K562 treated with DMSO at 1 percent for 4 hours (cell line): ENCODE measurements around the gene CUTA. TPM values are rescaled to one million over a fixed set of nuclear protein-coding genes. Genes with fewer than 3 reads are reported as not detected.

Experiments used
- total RNA-seq: library from RNA; unstranded; fragments of 300-600 nt; gene quantifications from 2 replicates; pipeline ENCODE4 v1.2.3, GENCODE V29; 2022; ENCODE audit not compliant: insufficient read depth

CUTA gene
- total RNA-seq, result 395 and 427 TPM in 2 replicates

GRCh38 chr6:33417903-33418689 is at the start of gene CUTA:
TSS of gene CUTA (minus strand) at chr6:33418107. CDS start at chr6:33418000, 107 bp downstream.

GRCh38 chr6:33454009-33454946 is 36.4 kb upstream of the CUTA start, which contains the start of gene ZBTB9:
TSS of gene ZBTB9 (plus strand) at chr6:33454576. CDS start at chr6:33455101, 525 bp downstream.

GRCh38 chr6:33419580-33420490 is 1.9 kb upstream of the CUTA start, which contains the start of gene SYNGAP1:
TSS of gene SYNGAP1 (plus strand) at chr6:33420065. CDS start at chr6:33420265, 200 bp downstream.

GRCh38 chr6:33410711-33411631 is 6.9 kb downstream of the CUTA start, which contains the start of gene PHF1:
TSS of gene PHF1 (plus strand) at chr6:33411014. CDS start at chr6:33412264, 1,250 bp downstream.

GRCh38 chr6:33391278-33391921 is 26.5 kb downstream of the CUTA start, which contains the start of gene KIFC1:
TSS of gene KIFC1 (plus strand) at chr6:33391823. CDS start at chr6:33391986, 163 bp downstream.

Other genes starting within 250 kb of the CUTA start
- gene COL11A2, start 225.6 kb downstream of the CUTA start, total RNA-seq, result 0.17 and 0.19 TPM in 2 replicates
- gene RXRB, start 217.4 kb downstream of the CUTA start, total RNA-seq, result 26.4 and 32.8 TPM in 2 replicates
- 148 and 178 TPM in 2 replicates for gene SLC39A7, start 217.2 kb downstream of the CUTA start, total RNA-seq
- gene HSD17B8, start 213.5 kb downstream of the CUTA start, total RNA-seq, result 10.2 and 19.0 TPM in 2 replicates
- gene RING1, start 209.6 kb downstream of the CUTA start, total RNA-seq, result 48.6 and 58.0 TPM in 2 replicates
- gene VPS52, start 146.2 kb downstream of the CUTA start, total RNA-seq, result 25.9 and 40.7 TPM in 2 replicates
- gene RPS18, start 146.0 kb downstream of the CUTA start, total RNA-seq, result 12,597 and 13,607 TPM in 2 replicates
- 0.64 and 1.3 TPM in 2 replicates for gene B3GALT4, start 141.0 kb downstream of the CUTA start, total RNA-seq
- gene WDR46, start 128.9 kb downstream of the CUTA start, total RNA-seq, result 53.8 and 54.5 TPM in 2 replicates
- gene PFDN6, start 128.5 kb downstream of the CUTA start, total RNA-seq, result 155 and 182 TPM in 2 replicates
- gene RGL2, start 119.2 kb downstream of the CUTA start, total RNA-seq, result 31.0 and 34.6 TPM in 2 replicates
- 141 and 157 TPM in 2 replicates for gene TAPBP, start 104.0 kb downstream of the CUTA start, total RNA-seq
- 6.4 and 8.1 TPM in 2 replicates for gene ZBTB22, start 100.4 kb downstream of the CUTA start, total RNA-seq
- gene DAXX, start 95.1 kb downstream of the CUTA start, total RNA-seq, result 48.7 and 57.6 TPM in 2 replicates
- gene KIFC1, start 26.3 kb downstream of the CUTA start, total RNA-seq, result 83.0 and 95.7 TPM in 2 replicates
- 62.6 and 67.2 TPM in 2 replicates for gene PHF1, start 7.1 kb downstream of the CUTA start, total RNA-seq
- gene SYNGAP1, start 2.0 kb upstream of the CUTA start, total RNA-seq, result 6.6 and 10.9 TPM in 2 replicates
- 10.4 and 11.8 TPM in 2 replicates for gene ZBTB9, start 36.5 kb upstream of the CUTA start, total RNA-seq
- gene BAK1, start 162.2 kb upstream of the CUTA start, total RNA-seq, result 28.1 and 29.6 TPM in 2 replicates
- gene ITPR3, start 203.2 kb upstream of the CUTA start, total RNA-seq, result 10.5 and 13.0 TPM in 2 replicates